Cardiac fibroblast (primary cell): ENCODE data around the gene ZHX3.

Experiments used
- DNase-seq, 2 donors: peaks; one replicate each; pipeline versions ENCODE4 v3.0.0 to v3.0.0-alpha.2; 2010; ENCODE audit warnings: low read depth in 2 of 2
- H3K4me3 ChIP-seq, 2 donors: replicated peaks in 1 of 2; 1 replicate in 1 of 2; 2 replicates in 1 of 2; pipeline ENCODE4 v1.5.1; 2011; ENCODE audit warnings: low read depth in 2 of 2, low read length in 2 of 2, mild to moderate bottlenecking in 2 of 2, moderate library complexity in 1 of 2
- CTCF ChIP-seq: IDR thresholded peaks from one replicate; pipeline ENCODE4 v1.5.1; 2011; ENCODE audit warnings: low read depth, mild to moderate bottlenecking, low read length, inconsistent platforms

ZHX3 gene

GRCh38 chr20:41175727-41176330 lies 141.7 kb downstream of the ZHX3 start:
- DNase-seq, result no peak
- no peak for TF ChIP-seq CTCF
- no peak overlapping the region for H3K4me3 ChIP-seq

- H3K4me3 ChIP-seq, result no peak overlapping the region
- TF ChIP-seq CTCF, result no peak
- DNase-seq, result no peak
These were observed 142.3 kb downstream of the ZHX3 start for GRCh38 chr20:41175201-41175651.

- H3K4me3 ChIP-seq, result no peak overlapping the region
- TF ChIP-seq CTCF, result no peak
- DNase-seq, result peak in 1 of 2 donors; percentile 36
These were observed 142.7 kb downstream of the ZHX3 start for GRCh38 chr20:41174782-41175181.

GRCh38 chr20:41174373-41174772 lies 143.2 kb downstream of the ZHX3 start:
- no peak overlapping the region for H3K4me3 ChIP-seq
- TF ChIP-seq CTCF, result no peak
- no peak for DNase-seq

GRCh38 chr20:41173791-41174341 lies 143.7 kb downstream of the ZHX3 start:
- no peak overlapping the region for H3K4me3 ChIP-seq
- TF ChIP-seq CTCF, result no peak
- DNase-seq, result no peak

GRCh38 chr20:41173161-41173721 lies 144.3 kb downstream of the ZHX3 start:
- peak; percentile 96 for TF ChIP-seq CTCF
- DNase-seq, result peak; percentile 78 to 92
- H3K4me3 ChIP-seq, result no peak overlapping the region
